HepG2 (cell line): ENCODE data around the gene ENTREP3. TPM values are rescaled to one million over a fixed set of nuclear protein-coding genes. Genes with fewer than 3 reads are reported as not detected.

Experiments used
- ATM ChIP-seq: fragments of 450-650 bp; IDR thresholded peaks from 2 replicates; pipeline ENCODE4 v1.7.1; 2017; ENCODE audit warnings: mild to moderate bottlenecking, borderline replicate concordance
- FOXJ3 ChIP-seq: sonication (generic); formaldehyde crosslinking; IDR thresholded peaks from 2 replicates; pipeline ENCODE4 v1.4.0; 2020; ENCODE audit warnings: missing genetic modification reagents, mild to moderate bottlenecking, borderline replicate concordance
- GATA4 ChIP-seq: sonication (generic); IDR thresholded peaks from 2 replicates; pipeline ENCODE4 v1.6.1; 2016; ENCODE audit warnings: antibody characterized with exemption, low read depth, borderline replicate concordance
- PAX8 ChIP-seq: sonication (generic); formaldehyde crosslinking; IDR thresholded peaks from 2 replicates; pipeline ENCODE4 v1.8.0; 2022; ENCODE audit warnings: mild to moderate bottlenecking, missing genetic modification reagents, borderline replicate concordance
- POLR2A ChIP-seq, 2 experiments: IDR thresholded peaks; 2 replicates each; pipeline ENCODE4 v1.6.1; 2011; ENCODE audit warnings: low read depth in 2 of 2, low read length in 2 of 2, mild to moderate bottlenecking in 1 of 2, moderate library complexity in 1 of 2; ENCODE audit not compliant: insufficient read depth in 1 of 2
- RXRB ChIP-seq: IDR thresholded peaks from 2 replicates; pipeline ENCODE4 v1.6.1; 2016; ENCODE audit warnings: borderline replicate concordance, missing genetic modification reagents, missing compliant biosample characterization
- ZBTB42 ChIP-seq: sonication (generic); formaldehyde crosslinking; IDR thresholded peaks from 2 replicates; pipeline ENCODE4 v1.5.0; 2020; ENCODE audit warnings: mild to moderate bottlenecking, missing genetic modification reagents
- ZBTB8A ChIP-seq: sonication (generic); formaldehyde crosslinking; IDR thresholded peaks from 2 replicates; pipeline ENCODE4 v1.4.0; 2020; ENCODE audit warnings: mild to moderate bottlenecking, low read depth, missing genetic modification reagents, borderline replicate concordance
- ZFP36L1 ChIP-seq: sonication (generic); formaldehyde crosslinking; IDR thresholded peaks from 2 replicates; pipeline ENCODE4 v1.8.0; 2022; ENCODE audit warnings: mild to moderate bottlenecking, missing genetic modification reagents, moderate library complexity
- ZNF562 ChIP-seq: sonication (generic); formaldehyde crosslinking; IDR thresholded peaks from 2 replicates; pipeline ENCODE4 v1.8.0; 2022; ENCODE audit warnings: missing genetic modification reagents, borderline replicate concordance
- ZNF652 ChIP-seq: IDR thresholded peaks from 2 replicates; pipeline ENCODE4 v1.6.1; 2016; ENCODE audit warnings: low read depth, borderline replicate concordance
- ZNF891 ChIP-seq: sonication (generic); formaldehyde crosslinking; IDR thresholded peaks from 2 replicates; pipeline ENCODE4 v1.5.0; 2020; ENCODE audit warnings: mild to moderate bottlenecking, missing genetic modification reagents
- polyA plus RNA-seq, 8 experiments: library from polyadenylated mRNA; depleted of rRNA in 3 of 8; stranded (reverse) in 7 of 8; unstranded in 1 of 8; fragments of >200 nt; fragmentation: Illumina TruSeq in 4 of 8; extraction: Trizol in 4 of 8; gene quantifications; 2 replicates each; pipeline versions ENCODE4 v1.2.1 to v1.2.3, GENCODE V29; 2011 to 2016; ENCODE audit warnings: low read depth in 4 of 8, missing spikeins in 1 of 8, mixed read lengths in 1 of 8; ENCODE audit not compliant: insufficient read depth in 1 of 8
- total RNA-seq, 5 experiments: library from RNA; depleted of rRNA; stranded (reverse); fragments of >200 nt; fragmentation: Illumina TruSeq; extraction: Trizol; gene quantifications; 2 replicates each; pipeline ENCODE4 v1.2.3, GENCODE V29; 2016; ENCODE audit warnings: low read depth in 1 of 5
- TF ChIP-seq, protein P1 (sequence below): sonication (generic); formaldehyde crosslinking; IDR thresholded peaks from 2 replicates; pipeline ENCODE4 v1.4.0; 2020; ENCODE audit warnings: mild to moderate bottlenecking, missing genetic modification reagents, borderline replicate concordance
- TF ChIP-seq, protein P2 (sequence below): sonication (generic); formaldehyde crosslinking; IDR thresholded peaks from 2 replicates; pipeline ENCODE4 v1.4.0; 2020; ENCODE audit warnings: mild to moderate bottlenecking, low read depth, missing genetic modification reagents
- TF ChIP-seq, protein P3 (sequence below): fragments of 450-650 bp; IDR thresholded peaks from 2 replicates; pipeline ENCODE4 v1.6.1; 2017
- TF ChIP-seq, protein P4 (sequence below): sonication (generic); formaldehyde crosslinking; IDR thresholded peaks from 2 replicates; pipeline ENCODE4 v1.5.1; 2020; ENCODE audit warnings: missing genetic modification reagents, mild to moderate bottlenecking, borderline replicate concordance
- TF ChIP-seq, protein P5 (sequence below): sonication (generic); formaldehyde crosslinking; IDR thresholded peaks from 2 replicates; pipeline ENCODE4 v1.4.0; 2020; ENCODE audit warnings: missing genetic modification reagents

Gene ENTREP3
- total and polyA plus RNA-seq, 2 of the 13 experiments (the other 11 are each of a cell fraction or from before 2014, with no cell fraction given), result 4.1 to 9.9 TPM

DNA sequence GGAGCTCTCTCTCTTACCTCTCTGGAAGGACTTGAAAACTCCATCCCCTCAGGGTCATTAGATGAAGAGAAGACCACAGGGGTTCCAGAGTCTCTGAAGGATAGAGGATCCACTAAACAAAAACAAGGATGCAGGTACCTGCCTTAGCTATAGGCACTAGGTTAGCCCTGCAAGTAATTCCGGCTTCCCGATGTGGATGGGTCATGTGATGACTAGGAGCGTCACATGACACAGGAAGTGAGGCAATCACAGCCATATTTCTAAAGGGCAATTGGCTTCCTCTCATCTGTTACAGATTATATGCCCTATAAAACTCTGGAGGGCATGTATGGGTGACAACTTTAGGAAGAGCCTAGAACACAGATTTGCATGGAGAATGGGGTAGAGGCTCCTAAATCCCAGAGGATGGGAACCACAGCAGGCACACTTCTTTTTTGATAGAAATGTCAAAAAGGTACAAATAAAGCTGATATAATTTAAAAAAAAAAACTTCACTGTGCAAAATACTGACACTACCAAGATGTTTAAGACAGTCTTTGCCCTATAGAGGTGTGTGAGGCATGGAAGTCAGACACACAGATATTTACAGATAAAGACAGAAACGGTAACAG lies 14.1 kb downstream of the ENTREP3 start (continued):
- TF ChIP-seq, protein P1, sequence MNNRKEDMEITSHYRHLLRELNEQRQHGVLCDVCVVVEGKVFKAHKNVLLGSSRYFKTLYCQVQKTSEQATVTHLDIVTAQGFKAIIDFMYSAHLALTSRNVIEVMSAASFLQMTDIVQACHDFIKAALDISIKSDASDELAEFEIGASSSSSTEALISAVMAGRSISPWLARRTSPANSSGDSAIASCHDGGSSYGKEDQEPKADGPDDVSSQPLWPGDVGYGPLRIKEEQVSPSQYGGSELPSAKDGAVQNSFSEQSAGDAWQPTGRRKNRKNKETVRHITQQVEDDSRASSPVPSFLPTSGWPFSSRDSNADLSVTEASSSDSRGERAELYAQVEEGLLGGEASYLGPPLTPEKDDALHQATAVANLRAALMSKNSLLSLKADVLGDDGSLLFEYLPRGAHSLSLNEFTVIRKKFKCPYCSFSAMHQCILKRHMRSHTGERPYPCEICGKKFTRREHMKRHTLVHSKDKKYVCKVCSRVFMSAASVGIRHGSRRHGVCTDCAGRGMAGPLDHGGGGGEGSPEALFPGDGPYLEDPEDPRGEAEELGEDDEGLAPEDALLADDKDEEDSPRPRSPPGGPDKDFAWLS (CRISPR knock-in tag), result no peak
- TF ChIP-seq ZBTB42 (no peak), ZNF562 (CRISPR knock-in tag) (no peak), RXRB (CRISPR knock-in tag) (peak; percentile 25; the same call in 1 of the 2 replicates), ZNF891 (CRISPR knock-in tag) (no peak), ZBTB8A (no peak), ZFP36L1 (no peak), PAX8 (no peak), FOXJ3 (CRISPR knock-in tag) (no peak), ZNF652 (CRISPR knock-in tag) (no peak), POLR2A (IDR thresholded peaks at IDR 0.05; ENCODE audit: insufficient read depth in 1 of 2, low read depth in 2 of 2, low read length in 2 of 2) (peak in 1 of 2 experiments; percentile 22; a peak in 1 of 4 replicates), GATA4 (no peak), ATM (no peak)
- TF ChIP-seq, protein P2, sequence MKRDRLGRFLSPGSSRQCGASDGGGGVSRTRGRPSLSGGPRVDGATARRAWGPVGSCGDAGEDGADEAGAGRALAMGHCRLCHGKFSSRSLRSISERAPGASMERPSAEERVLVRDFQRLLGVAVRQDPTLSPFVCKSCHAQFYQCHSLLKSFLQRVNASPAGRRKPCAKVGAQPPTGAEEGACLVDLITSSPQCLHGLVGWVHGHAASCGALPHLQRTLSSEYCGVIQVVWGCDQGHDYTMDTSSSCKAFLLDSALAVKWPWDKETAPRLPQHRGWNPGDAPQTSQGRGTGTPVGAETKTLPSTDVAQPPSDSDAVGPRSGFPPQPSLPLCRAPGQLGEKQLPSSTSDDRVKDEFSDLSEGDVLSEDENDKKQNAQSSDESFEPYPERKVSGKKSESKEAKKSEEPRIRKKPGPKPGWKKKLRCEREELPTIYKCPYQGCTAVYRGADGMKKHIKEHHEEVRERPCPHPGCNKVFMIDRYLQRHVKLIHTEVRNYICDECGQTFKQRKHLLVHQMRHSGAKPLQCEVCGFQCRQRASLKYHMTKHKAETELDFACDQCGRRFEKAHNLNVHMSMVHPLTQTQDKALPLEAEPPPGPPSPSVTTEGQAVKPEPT (CRISPR knock-in tag), result no peak
- TF ChIP-seq, protein P3, sequence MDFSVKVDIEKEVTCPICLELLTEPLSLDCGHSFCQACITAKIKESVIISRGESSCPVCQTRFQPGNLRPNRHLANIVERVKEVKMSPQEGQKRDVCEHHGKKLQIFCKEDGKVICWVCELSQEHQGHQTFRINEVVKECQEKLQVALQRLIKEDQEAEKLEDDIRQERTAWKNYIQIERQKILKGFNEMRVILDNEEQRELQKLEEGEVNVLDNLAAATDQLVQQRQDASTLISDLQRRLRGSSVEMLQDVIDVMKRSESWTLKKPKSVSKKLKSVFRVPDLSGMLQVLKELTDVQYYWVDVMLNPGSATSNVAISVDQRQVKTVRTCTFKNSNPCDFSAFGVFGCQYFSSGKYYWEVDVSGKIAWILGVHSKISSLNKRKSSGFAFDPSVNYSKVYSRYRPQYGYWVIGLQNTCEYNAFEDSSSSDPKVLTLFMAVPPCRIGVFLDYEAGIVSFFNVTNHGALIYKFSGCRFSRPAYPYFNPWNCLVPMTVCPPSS, result no peak
- TF ChIP-seq, protein P4, sequence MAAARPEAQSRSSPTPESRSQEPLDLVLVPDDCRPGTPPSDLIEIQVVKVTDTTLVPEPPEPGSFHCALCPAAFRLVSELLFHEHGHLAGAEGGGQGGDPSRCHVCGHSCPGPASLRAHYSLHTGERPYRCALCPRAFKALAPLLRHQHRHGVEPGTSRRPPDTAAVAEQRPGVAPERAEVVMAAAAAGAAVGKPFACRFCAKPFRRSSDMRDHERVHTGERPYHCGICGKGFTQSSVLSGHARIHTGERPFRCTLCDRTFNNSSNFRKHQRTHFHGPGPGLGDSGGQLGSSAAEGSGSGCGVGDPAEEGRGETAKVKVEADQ (CRISPR knock-in tag), result no peak
- TF ChIP-seq, protein P5, sequence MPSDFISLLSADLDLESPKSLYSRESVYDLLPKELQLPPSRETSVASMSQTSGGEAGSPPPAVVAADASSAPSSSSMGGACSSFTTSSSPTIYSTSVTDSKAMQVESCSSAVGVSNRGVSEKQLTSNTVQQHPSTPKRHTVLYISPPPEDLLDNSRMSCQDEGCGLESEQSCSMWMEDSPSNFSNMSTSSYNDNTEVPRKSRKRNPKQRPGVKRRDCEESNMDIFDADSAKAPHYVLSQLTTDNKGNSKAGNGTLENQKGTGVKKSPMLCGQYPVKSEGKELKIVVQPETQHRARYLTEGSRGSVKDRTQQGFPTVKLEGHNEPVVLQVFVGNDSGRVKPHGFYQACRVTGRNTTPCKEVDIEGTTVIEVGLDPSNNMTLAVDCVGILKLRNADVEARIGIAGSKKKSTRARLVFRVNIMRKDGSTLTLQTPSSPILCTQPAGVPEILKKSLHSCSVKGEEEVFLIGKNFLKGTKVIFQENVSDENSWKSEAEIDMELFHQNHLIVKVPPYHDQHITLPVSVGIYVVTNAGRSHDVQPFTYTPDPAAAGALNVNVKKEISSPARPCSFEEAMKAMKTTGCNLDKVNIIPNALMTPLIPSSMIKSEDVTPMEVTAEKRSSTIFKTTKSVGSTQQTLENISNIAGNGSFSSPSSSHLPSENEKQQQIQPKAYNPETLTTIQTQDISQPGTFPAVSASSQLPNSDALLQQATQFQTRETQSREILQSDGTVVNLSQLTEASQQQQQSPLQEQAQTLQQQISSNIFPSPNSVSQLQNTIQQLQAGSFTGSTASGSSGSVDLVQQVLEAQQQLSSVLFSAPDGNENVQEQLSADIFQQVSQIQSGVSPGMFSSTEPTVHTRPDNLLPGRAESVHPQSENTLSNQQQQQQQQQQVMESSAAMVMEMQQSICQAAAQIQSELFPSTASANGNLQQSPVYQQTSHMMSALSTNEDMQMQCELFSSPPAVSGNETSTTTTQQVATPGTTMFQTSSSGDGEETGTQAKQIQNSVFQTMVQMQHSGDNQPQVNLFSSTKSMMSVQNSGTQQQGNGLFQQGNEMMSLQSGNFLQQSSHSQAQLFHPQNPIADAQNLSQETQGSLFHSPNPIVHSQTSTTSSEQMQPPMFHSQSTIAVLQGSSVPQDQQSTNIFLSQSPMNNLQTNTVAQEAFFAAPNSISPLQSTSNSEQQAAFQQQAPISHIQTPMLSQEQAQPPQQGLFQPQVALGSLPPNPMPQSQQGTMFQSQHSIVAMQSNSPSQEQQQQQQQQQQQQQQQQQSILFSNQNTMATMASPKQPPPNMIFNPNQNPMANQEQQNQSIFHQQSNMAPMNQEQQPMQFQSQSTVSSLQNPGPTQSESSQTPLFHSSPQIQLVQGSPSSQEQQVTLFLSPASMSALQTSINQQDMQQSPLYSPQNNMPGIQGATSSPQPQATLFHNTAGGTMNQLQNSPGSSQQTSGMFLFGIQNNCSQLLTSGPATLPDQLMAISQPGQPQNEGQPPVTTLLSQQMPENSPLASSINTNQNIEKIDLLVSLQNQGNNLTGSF (CRISPR knock-in tag), result no peak
